Kidney (tissue), 14 donors: ENCODE results near the gene HLA-F. TPM values are rescaled to one million over a fixed set of nuclear protein-coding genes. Genes with fewer than 3 reads are reported as not detected.

Source experiments
- DNase-seq, 5 donors: peaks; one replicate each; pipeline ENCODE4 v3.0.0-alpha.2; 2013 to 2020
- FAIRE-seq: peaks from 2 replicates; lab custom pipeline; 2012; peaks lifted over from hg19 to GRCh38; lab: Jason Lieb, UNC
- H3K27ac ChIP-seq, 2 donors: one replicate each; pipeline ENCODE4 v1.7.0; 2013; ENCODE audit warnings: low read depth in 2 of 2, low read length in 2 of 2, inconsistent platforms in 1 of 2
- H3K27me3 ChIP-seq: one replicate; pipeline ENCODE4 v1.7.1; 2013; ENCODE audit warnings: low read length, inconsistent platforms; ENCODE audit not compliant: control insufficient read depth, insufficient read depth
- H3K36me3 ChIP-seq, 3 donors: one replicate each; pipeline versions ENCODE4 v1.7.0 to v1.7.1; 2013; ENCODE audit warnings: low read length in 3 of 3, control low read depth in 1 of 3, inconsistent platforms in 1 of 3; ENCODE audit not compliant: insufficient read depth in 3 of 3, control insufficient read depth in 2 of 3
- H3K4me1 ChIP-seq, 3 donors: one replicate each; pipeline versions ENCODE4 v1.7.0 to v1.7.1; 2013; ENCODE audit warnings: low read length in 3 of 3, inconsistent platforms in 1 of 3, low read depth in 1 of 3; ENCODE audit not compliant: control insufficient read depth in 2 of 3, insufficient read depth in 2 of 3
- H3K4me3 ChIP-seq, 3 donors: one replicate each; pipeline versions ENCODE4 v1.7.0 to v1.8.1; 2013; ENCODE audit warnings: low read length in 3 of 3, control low read depth in 1 of 3, inconsistent platforms in 1 of 3
- H3K9ac ChIP-seq, 3 donors: one replicate each; pipeline versions ENCODE4 v1.7.0 to v1.7.1; 2013; ENCODE audit warnings: low read length in 3 of 3, control low read depth in 1 of 3, inconsistent platforms in 1 of 3
- H3K9me3 ChIP-seq, 3 donors: one replicate each; pipeline versions ENCODE4 v1.7.0 to v1.7.1; 2013; ENCODE audit warnings: low read length in 3 of 3, control low read depth in 1 of 3, inconsistent platforms in 1 of 3; ENCODE audit not compliant: control insufficient read depth in 2 of 3, insufficient read depth in 1 of 3
- intact Hi-C: fragments of 100-400 bp; cut with DNase I; formaldehyde crosslinking; loops from one replicate; pipeline ENCODE4 v1.11.1; 2022
- polyA plus RNA-seq: library from polyadenylated mRNA; stranded (reverse); fragments of 350-450 nt; fragmentation: Illumina TruSeq; extraction: RNeasy Lipid Tissue Mini Kit (QIAGEN cat#74804); gene quantifications from one replicate; pipeline ENCODE4 v1.2.3, GENCODE V29; 2014; ENCODE audit warnings: low read depth, low replicate concordance; ENCODE audit not compliant: insufficient read depth
- total RNA-seq: library from RNA; stranded (reverse); fragmentation: NEBNext Ultra II Directional; extraction: Animal tissue kit (Norgen Biotek cat#: 25700); gene quantifications from one replicate; pipeline ENCODE4 v1.2.1, GENCODE V29; 2021
- TF ChIP-seq, protein P1 (sequence below): IDR thresholded peaks from 3 replicates; pipeline ENCODE4 v1.5.1; 2012; ENCODE audit warnings: mild to moderate bottlenecking, moderate library complexity, borderline replicate concordance; ENCODE audit not compliant: insufficient read depth; ENCODE audit errors: extremely low read depth
- donor health status: control.
- donor health status: control.
- donor health status: control.
- donor health status: control.
- donor health status: control.
- donor health status: DM: yes; HTN: yes; CAD: no.
- donor health status: Normal renal cell carcinoma (clear cell type).

The HLA-F gene
- total and polyA plus RNA-seq, 2 donors from 2014 or later = 52.1 to 87.8 TPM

DNA sequence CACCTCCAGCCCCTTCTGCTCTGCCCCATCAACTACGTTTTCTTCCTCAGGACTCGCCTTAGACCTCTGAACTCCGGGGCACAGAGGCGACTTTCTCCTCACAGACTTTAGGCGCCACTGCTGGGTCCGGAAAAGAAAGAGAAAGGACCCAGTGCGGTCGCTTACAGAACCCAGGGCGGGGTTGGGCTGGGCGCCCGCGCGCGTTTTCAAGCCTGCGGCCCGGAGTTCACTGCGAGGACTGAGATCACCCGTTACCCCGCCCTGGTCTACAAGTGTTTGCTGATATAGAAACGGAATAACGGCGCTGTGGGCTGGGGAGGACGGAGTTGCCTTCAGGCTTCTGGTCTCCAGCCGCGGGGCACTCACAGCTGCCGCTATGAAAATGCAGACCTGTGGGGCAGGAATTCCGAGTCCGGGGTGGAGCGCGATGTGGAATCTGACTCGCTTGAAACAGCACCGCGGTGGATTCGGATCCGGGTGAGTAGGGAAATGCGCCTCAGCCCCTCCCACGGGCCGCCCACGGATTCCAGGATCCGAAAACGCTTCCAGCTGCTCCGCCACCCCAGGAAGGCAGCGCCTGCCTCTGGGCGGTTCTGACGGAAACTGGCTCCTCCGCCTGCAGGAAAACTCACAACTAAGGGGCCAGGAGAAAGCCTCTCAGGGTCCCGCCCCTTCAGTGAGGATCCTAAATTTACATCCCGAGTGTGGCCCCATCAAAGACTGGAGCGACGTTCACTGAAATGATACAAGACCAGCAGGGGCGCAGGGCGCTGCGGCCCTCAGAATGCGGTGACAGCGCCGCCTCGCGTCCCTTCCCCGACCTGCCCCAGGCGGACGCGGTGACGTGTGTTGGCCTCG lies 29.4 kb downstream of the HLA-F start:
- Histone ChIP-seq H3K9ac (peak overlapping the region; percentile 26 to 77 (median 27)), H3K27ac (peak overlapping the region; percentile 86 to 93), H3K4me1 (peaks cover 0 to 12% (median 5%) of the 10 kb centered on the region in 3 donors), H3K9me3 (no peaks in the 10 kb centered on the region), H3K36me3 (no peaks in the 10 kb centered on the region), H3K27me3 (peaks cover 26% of the 10 kb centered on the region), H3K4me3 (peak overlapping the region; percentile 51 to 84 (median 81))
- peak; percentile 84 to 95 (median 89) for DNase-seq
- no peak for FAIRE-seq
- TF ChIP-seq, protein P1, sequence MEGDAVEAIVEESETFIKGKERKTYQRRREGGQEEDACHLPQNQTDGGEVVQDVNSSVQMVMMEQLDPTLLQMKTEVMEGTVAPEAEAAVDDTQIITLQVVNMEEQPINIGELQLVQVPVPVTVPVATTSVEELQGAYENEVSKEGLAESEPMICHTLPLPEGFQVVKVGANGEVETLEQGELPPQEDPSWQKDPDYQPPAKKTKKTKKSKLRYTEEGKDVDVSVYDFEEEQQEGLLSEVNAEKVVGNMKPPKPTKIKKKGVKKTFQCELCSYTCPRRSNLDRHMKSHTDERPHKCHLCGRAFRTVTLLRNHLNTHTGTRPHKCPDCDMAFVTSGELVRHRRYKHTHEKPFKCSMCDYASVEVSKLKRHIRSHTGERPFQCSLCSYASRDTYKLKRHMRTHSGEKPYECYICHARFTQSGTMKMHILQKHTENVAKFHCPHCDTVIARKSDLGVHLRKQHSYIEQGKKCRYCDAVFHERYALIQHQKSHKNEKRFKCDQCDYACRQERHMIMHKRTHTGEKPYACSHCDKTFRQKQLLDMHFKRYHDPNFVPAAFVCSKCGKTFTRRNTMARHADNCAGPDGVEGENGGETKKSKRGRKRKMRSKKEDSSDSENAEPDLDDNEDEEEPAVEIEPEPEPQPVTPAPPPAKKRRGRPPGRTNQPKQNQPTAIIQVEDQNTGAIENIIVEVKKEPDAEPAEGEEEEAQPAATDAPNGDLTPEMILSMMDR = peak; percentile 94
- intact Hi-C loops = no loop called here

DNA sequence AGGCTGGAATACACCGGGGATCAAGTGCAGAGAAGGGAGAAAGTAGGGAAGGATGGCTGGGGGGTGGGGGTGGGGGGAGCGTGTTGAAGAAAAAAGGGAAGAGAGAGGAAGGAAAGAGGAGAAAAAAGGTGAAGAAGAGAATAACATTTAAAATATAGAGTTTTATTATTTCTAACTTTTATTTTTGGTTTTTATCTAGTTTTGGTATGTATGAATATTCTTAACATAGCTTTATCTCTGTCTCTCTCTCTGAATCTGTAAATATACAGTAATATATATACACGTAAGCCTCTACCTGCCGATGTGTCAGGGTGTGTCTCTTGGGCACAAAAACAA lies 30.0 kb downstream of the HLA-F start:
- FAIRE-seq (no peak), DNase-seq (no peak)
- peaks cover 0 to 7% (median 5%) of the 10 kb centered on the region in 3 donors for H3K4me1 ChIP-seq
- TF ChIP-seq, protein P1 = no peak
- no peaks in the 10 kb centered on the region for H3K36me3 ChIP-seq
- no peaks in the 10 kb centered on the region for H3K9me3 ChIP-seq
- H3K9ac ChIP-seq = peak overlapping the region in 1 of 3 donors; percentile 77
- intact Hi-C loops = no loop called here
- peak overlapping the region in 2 of 3 donors; percentile 81 to 84 for H3K4me3 ChIP-seq
- peaks cover 21% of the 10 kb centered on the region for H3K27me3 ChIP-seq
- peak overlapping the region; percentile 86 to 93 for H3K27ac ChIP-seq

DNA sequence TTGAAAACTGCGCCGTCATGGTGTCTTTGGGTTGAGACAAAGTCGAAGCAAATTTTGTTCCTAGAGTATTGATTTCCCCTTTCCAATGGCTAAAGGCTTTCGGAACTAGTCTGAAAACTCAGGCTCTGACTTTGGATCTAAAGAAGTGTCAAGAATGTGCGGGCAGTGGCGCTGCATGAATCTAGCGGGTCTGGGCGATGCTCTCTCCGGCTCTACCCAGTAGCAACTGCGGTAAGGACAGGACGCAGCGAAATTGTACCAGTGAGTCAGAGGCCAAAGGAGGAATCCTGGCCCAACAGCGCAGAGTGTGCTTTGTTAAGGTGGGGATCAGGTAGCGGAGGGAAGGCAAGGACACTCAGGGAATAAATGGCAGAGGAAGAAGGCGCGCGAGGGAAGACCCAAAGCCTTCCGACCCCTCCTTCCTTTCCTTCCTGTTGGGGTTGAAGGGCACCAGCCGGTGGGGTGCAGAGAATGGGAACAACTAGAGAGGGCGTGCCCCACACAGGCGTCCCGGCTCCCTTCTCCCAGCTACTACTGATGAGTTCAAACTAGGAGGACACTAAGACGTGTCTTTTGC lies 32.1 kb downstream of the HLA-F start:
- intact Hi-C loops = no loop called here
- Histone ChIP-seq H3K4me3 (no peak overlapping the region), H3K4me1 (no peaks in the 10 kb centered on the region), H3K36me3 (no peaks in the 10 kb centered on the region), H3K27me3 (peaks cover 19% of the 10 kb centered on the region), H3K9ac (no peak overlapping the region), H3K27ac (no peak overlapping the region), H3K9me3 (no peaks in the 10 kb centered on the region)
- TF ChIP-seq, protein P1 = no peak
- no peak for FAIRE-seq
- no peak for DNase-seq
